Measurements from ENCODE around the gene MYO1F. TPM values are rescaled to one million over a fixed set of nuclear protein-coding genes. Genes with fewer than 3 reads are reported as not detected.
"Not testable (repeated sequence)": the region's sequence is repeated elsewhere in the genome, so short reads cannot be mapped to it uniquely, and the experiment has no call there.

MYO1F gene
- total and polyA plus RNA-seq, 4 donors = 4.5 to 19.3 (median 11.6) TPM

GRCh38 chr19:8585894-8586750, 8.9 kb upstream of the MYO1F start:
- DNase-seq (ENCODE audit: low read depth in 4 of 6, low spot score in 6 of 6) = no peak
- H3K36me3 ChIP-seq (ENCODE audit: control insufficient read depth, insufficient read depth, low read length) = peaks cover 41% of the 10 kb centered on the region

GRCh38 chr19:8584965-8585893, 8.0 kb upstream of the MYO1F start:
- 64% methylated on average over 69 of the region's 71 CpGs for WGBS (ENCODE audit: insufficient coverage)
- no peak overlapping the region for H3K27ac ChIP-seq (ENCODE audit: low read depth, low read length)
- no peaks in the 10 kb centered on the region for H3K27me3 ChIP-seq (ENCODE audit: control insufficient read depth, insufficient read depth, low read length)
- no peaks in the 10 kb centered on the region for H3K9me3 ChIP-seq (ENCODE audit: control insufficient read depth, insufficient read depth, low read length)
- peak in 1 of 6 donors; percentile 10 for DNase-seq (ENCODE audit: low read depth in 4 of 6, low spot score in 6 of 6)
- peaks cover 45% of the 10 kb centered on the region for H3K36me3 ChIP-seq (ENCODE audit: control insufficient read depth, insufficient read depth, low read length)
- no peak overlapping the region for H3K4me3 ChIP-seq (ENCODE audit: low read depth, low read length)
- peaks cover 4% of the 10 kb centered on the region for H3K4me1 ChIP-seq (ENCODE audit: control insufficient read depth, insufficient read depth, low read length)

More at GRCh38 chr19:8585894-8586750, 8.9 kb upstream of the MYO1F start:
- no peak overlapping the region for H3K27ac ChIP-seq (ENCODE audit: low read depth, low read length)
- WGBS (ENCODE audit: insufficient coverage) = 63% methylated on average over 26 of the region's 34 CpGs
- no peaks in the 10 kb centered on the region for H3K9me3 ChIP-seq (ENCODE audit: control insufficient read depth, insufficient read depth, low read length)
- no peaks in the 10 kb centered on the region for H3K4me1 ChIP-seq (ENCODE audit: control insufficient read depth, insufficient read depth, low read length)
- H3K4me3 ChIP-seq (ENCODE audit: low read depth, low read length) = no peak overlapping the region
- no peaks in the 10 kb centered on the region for H3K27me3 ChIP-seq (ENCODE audit: control insufficient read depth, insufficient read depth, low read length)

GRCh38 chr19:8580710-8581281, 3.6 kb upstream of the MYO1F start:
- Histone ChIP-seq H3K27ac (ENCODE audit: low read depth, low read length) (no peak overlapping the region), H3K9me3 (ENCODE audit: control insufficient read depth, insufficient read depth, low read length) (no peaks in the 10 kb centered on the region), H3K27me3 (ENCODE audit: control insufficient read depth, insufficient read depth, low read length) (peaks cover 2% of the 10 kb centered on the region), H3K4me1 (ENCODE audit: control insufficient read depth, insufficient read depth, low read length) (peaks cover 9% of the 10 kb centered on the region), H3K4me3 (ENCODE audit: low read depth, low read length) (no peak overlapping the region), H3K36me3 (ENCODE audit: control insufficient read depth, insufficient read depth, low read length) (peaks cover 23% of the 10 kb centered on the region)
- WGBS (ENCODE audit: insufficient coverage) = 2% methylated on average over 18 of the region's 21 CpGs
- peak in 5 of 6 donors; percentile 26 to 89 (median 47) for DNase-seq (ENCODE audit: low read depth in 4 of 6, low spot score in 6 of 6)

GRCh38 chr19:8578642-8579265, 1.5 kb upstream of the MYO1F start:
- no peak overlapping the region for H3K4me3 ChIP-seq (ENCODE audit: low read depth, low read length)
- no peak overlapping the region for H3K27ac ChIP-seq (ENCODE audit: low read depth, low read length)
- peak; percentile 21 to 84 (median 50) for DNase-seq (ENCODE audit: low read depth in 4 of 6, low spot score in 6 of 6)
- 26% methylated on average over 17 of the region's 17 CpGs for WGBS (ENCODE audit: insufficient coverage)
- no peaks in the 10 kb centered on the region for H3K9me3 ChIP-seq (ENCODE audit: control insufficient read depth, insufficient read depth, low read length)
- peaks cover 9% of the 10 kb centered on the region for H3K4me1 ChIP-seq (ENCODE audit: control insufficient read depth, insufficient read depth, low read length)
- H3K36me3 ChIP-seq (ENCODE audit: control insufficient read depth, insufficient read depth, low read length) = peaks cover 6% of the 10 kb centered on the region
- peaks cover 2% of the 10 kb centered on the region for H3K27me3 ChIP-seq (ENCODE audit: control insufficient read depth, insufficient read depth, low read length)

GRCh38 chr19:8577741-8578140, 499 bp upstream of the MYO1F start:
- H3K4me3 ChIP-seq (ENCODE audit: low read depth, low read length) = no peak overlapping the region
- no CpG with 5 or more reads among the region's 4 CpGs for WGBS (ENCODE audit: insufficient coverage)
- H3K27me3 ChIP-seq (ENCODE audit: control insufficient read depth, insufficient read depth, low read length) = peaks cover 2% of the 10 kb centered on the region
- peaks cover 6% of the 10 kb centered on the region for H3K36me3 ChIP-seq (ENCODE audit: control insufficient read depth, insufficient read depth, low read length)
- H3K4me1 ChIP-seq (ENCODE audit: control insufficient read depth, insufficient read depth, low read length) = peaks cover 9% of the 10 kb centered on the region
- no peak overlapping the region for H3K27ac ChIP-seq (ENCODE audit: low read depth, low read length)
- DNase-seq (ENCODE audit: low read depth in 4 of 6, low spot score in 6 of 6) = no peak
- no peaks in the 10 kb centered on the region for H3K9me3 ChIP-seq (ENCODE audit: control insufficient read depth, insufficient read depth, low read length)

- 86% methylated on average over 18 of the region's 19 CpGs for WGBS (ENCODE audit: insufficient coverage)
- peaks cover 9% of the 10 kb centered on the region for H3K4me1 ChIP-seq (ENCODE audit: control insufficient read depth, insufficient read depth, low read length)
- peaks cover 6% of the 10 kb centered on the region for H3K36me3 ChIP-seq (ENCODE audit: control insufficient read depth, insufficient read depth, low read length)
- no peaks in the 10 kb centered on the region for H3K9me3 ChIP-seq (ENCODE audit: control insufficient read depth, insufficient read depth, low read length)
- DNase-seq (ENCODE audit: low read depth in 4 of 6, low spot score in 6 of 6) = no peak
- H3K27ac ChIP-seq (ENCODE audit: low read depth, low read length) = no peak overlapping the region
- peak overlapping the region; percentile 4 for H3K4me3 ChIP-seq (ENCODE audit: low read depth, low read length)
- peaks cover 2% of the 10 kb centered on the region for H3K27me3 ChIP-seq (ENCODE audit: control insufficient read depth, insufficient read depth, low read length)
Measured at GRCh38 chr19:8576273-8576993, 809 bp downstream of the MYO1F start.

GRCh38 chr19:8575467-8575997, 1.7 kb downstream of the MYO1F start:
- 66% methylated on average over 4 of the region's 10 CpGs for WGBS (ENCODE audit: insufficient coverage)
- peaks cover 15% of the 10 kb centered on the region for H3K4me1 ChIP-seq (ENCODE audit: control insufficient read depth, insufficient read depth, low read length)
- no peak overlapping the region for H3K27ac ChIP-seq (ENCODE audit: low read depth, low read length)
- peaks cover 2% of the 10 kb centered on the region for H3K27me3 ChIP-seq (ENCODE audit: control insufficient read depth, insufficient read depth, low read length)
- H3K36me3 ChIP-seq (ENCODE audit: control insufficient read depth, insufficient read depth, low read length) = peaks cover 5% of the 10 kb centered on the region
- H3K4me3 ChIP-seq (ENCODE audit: low read depth, low read length) = no peak overlapping the region
- no peak for DNase-seq (ENCODE audit: low read depth in 4 of 6, low spot score in 6 of 6)
- H3K9me3 ChIP-seq (ENCODE audit: control insufficient read depth, insufficient read depth, low read length) = no peaks in the 10 kb centered on the region

- not testable (repeated sequence) for H3K27me3 ChIP-seq (ENCODE audit: control insufficient read depth, insufficient read depth, low read length); H3K9me3 ChIP-seq (ENCODE audit: control insufficient read depth, insufficient read depth, low read length); H3K4me3 ChIP-seq (ENCODE audit: low read depth, low read length); H3K36me3 ChIP-seq (ENCODE audit: control insufficient read depth, insufficient read depth, low read length); DNase-seq (ENCODE audit: low read depth in 4 of 6, low spot score in 6 of 6); H3K27ac ChIP-seq (ENCODE audit: low read depth, low read length)
- H3K4me1 ChIP-seq (ENCODE audit: control insufficient read depth, insufficient read depth, low read length) = peaks cover 11% of the 10 kb centered on the region
- 97% methylated on average over 6 of the region's 7 CpGs for WGBS (ENCODE audit: insufficient coverage)
Measured at GRCh38 chr19:8574619-8574922, 2.7 kb downstream of the MYO1F start.

Measured in spinal cord (tissue), 10 donors.